Gastroesophageal sphincter (tissue), 4 donors: ENCODE measurements around the gene QKI. TPM values are rescaled to one million over a fixed set of nuclear protein-coding genes. Genes with fewer than 3 reads are reported as not detected.
"Not testable (repeated sequence)": the region's sequence is repeated elsewhere in the genome, so short reads cannot be mapped to it uniquely, and the experiment has no call there.

Source experiments
- ATAC-seq: fragments of 150-250 bp; one replicate; pipeline ENCODE4 v1.9.1; 2016; ENCODE audit warnings: mild to moderate bottlenecking, moderate library complexity
- H3K27ac ChIP-seq, 4 donors: fragments of 200-600 bp; sonication (generic) in 3 of 4; 1 replicate in 3 of 4; 2 replicates in 1 of 4; pipeline ENCODE4 v1.5.1; 2016 to 2019
- H3K27me3 ChIP-seq: fragments of 200-600 bp; sonication (generic); one replicate; pipeline ENCODE4 v1.5.1; 2019
- H3K36me3 ChIP-seq, 2 donors: fragments of 200-600 bp; sonication (generic); one replicate each; pipeline ENCODE4 v1.5.1; 2019; ENCODE audit warnings: control low read depth in 1 of 2
- H3K4me1 ChIP-seq, 3 donors: fragments of 200-600 bp; sonication (generic); 1 replicate in 2 of 3; 2 replicates in 1 of 3; pipeline ENCODE4 v1.5.1; 2016 to 2019; ENCODE audit warnings: control low read depth in 2 of 3
- H3K4me3 ChIP-seq, 2 donors: fragments of 200-600 bp; sonication (generic); one replicate each; pipeline ENCODE4 v1.5.1; 2019; ENCODE audit warnings: mild to moderate bottlenecking in 1 of 2, moderate library complexity in 1 of 2
- H3K9me3 ChIP-seq, 3 donors: fragments of 200-600 bp; sonication (generic); one replicate each; pipeline ENCODE4 v1.5.1; 2017 to 2019; ENCODE audit warnings: control low read depth in 2 of 3
- EP300 ChIP-seq: sonication (generic); formaldehyde crosslinking; IDR thresholded peaks from one replicate; pipeline ENCODE4 v1.6.1; 2017; ENCODE audit warnings: antibody characterized with exemption, mild to moderate bottlenecking
- POLR2A ChIP-seq, 2 donors: fragments of 450-650 bp; IDR thresholded peaks; one replicate each; pipeline ENCODE4 v1.6.1; 2017; ENCODE audit warnings: antibody characterized with exemption in 2 of 2, mild to moderate bottlenecking in 2 of 2, moderate library complexity in 1 of 2
- POLR2AphosphoS5 ChIP-seq: sonication (generic); formaldehyde crosslinking; IDR thresholded peaks from one replicate; pipeline ENCODE4 v1.6.1; 2017; ENCODE audit warnings: antibody characterized with exemption
- WGBS, 2 donors: methylation state at CpG; one replicate each; pipeline ENCODE4 v1.1.5; 2018; ENCODE audit warnings: low coverage in 1 of 2; 5-methylcytosine and 5-hydroxymethylcytosine counted together
- total RNA-seq, 4 donors: library from RNA; depleted of rRNA; stranded (reverse); fragments of >200 nt; gene quantifications; one replicate each; pipeline ENCODE4 v1.1.0, GENCODE V29; 2016
- TF ChIP-seq, protein P1 (sequence below), 4 experiments: fragments of 200-600 bp in 2 of 4; fragments of 450-650 bp in 2 of 4; sonication (generic) in 1 of 4; IDR thresholded peaks; one replicate each; pipeline ENCODE4 v1.5.1; 2017 to 2019; ENCODE audit warnings: antibody characterized with exemption in 4 of 4, mild to moderate bottlenecking in 2 of 4, moderate library complexity in 2 of 4

The QKI gene
- total RNA-seq, 4 donors from 2014 or later: 170 to 249 (median 227) TPM

DNA sequence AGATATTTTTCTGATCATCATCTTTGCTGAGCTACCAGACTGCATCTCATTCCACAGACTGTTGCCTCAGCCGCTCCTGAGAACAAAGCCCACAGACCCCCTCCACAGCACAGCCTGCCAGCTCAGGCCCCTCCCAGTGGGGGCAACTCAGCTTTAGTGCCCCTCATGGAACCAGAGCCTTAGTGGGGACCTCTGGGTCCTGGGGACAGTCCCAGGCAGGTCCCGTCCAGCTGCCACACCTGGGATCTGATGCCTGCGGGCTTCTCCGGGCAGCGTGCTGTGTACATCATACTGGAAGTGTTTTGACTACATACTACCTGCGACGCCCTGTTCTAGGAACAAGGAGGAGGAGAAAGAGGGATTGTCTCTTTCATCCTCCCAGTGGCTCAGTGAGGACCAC lies 38.3 kb upstream of the QKI start:
- no peaks in the 10 kb centered on the region for H3K36me3 ChIP-seq
- TF ChIP-seq POLR2AphosphoS5 (no peak), EP300 (no peak), POLR2A (IDR thresholded peaks at IDR 0.05) (no peak)
- TF ChIP-seq, protein P1, sequence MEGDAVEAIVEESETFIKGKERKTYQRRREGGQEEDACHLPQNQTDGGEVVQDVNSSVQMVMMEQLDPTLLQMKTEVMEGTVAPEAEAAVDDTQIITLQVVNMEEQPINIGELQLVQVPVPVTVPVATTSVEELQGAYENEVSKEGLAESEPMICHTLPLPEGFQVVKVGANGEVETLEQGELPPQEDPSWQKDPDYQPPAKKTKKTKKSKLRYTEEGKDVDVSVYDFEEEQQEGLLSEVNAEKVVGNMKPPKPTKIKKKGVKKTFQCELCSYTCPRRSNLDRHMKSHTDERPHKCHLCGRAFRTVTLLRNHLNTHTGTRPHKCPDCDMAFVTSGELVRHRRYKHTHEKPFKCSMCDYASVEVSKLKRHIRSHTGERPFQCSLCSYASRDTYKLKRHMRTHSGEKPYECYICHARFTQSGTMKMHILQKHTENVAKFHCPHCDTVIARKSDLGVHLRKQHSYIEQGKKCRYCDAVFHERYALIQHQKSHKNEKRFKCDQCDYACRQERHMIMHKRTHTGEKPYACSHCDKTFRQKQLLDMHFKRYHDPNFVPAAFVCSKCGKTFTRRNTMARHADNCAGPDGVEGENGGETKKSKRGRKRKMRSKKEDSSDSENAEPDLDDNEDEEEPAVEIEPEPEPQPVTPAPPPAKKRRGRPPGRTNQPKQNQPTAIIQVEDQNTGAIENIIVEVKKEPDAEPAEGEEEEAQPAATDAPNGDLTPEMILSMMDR (IDR thresholded peaks at IDR 0.05): no peak
- H3K9me3 ChIP-seq: no peaks in the 10 kb centered on the region
- H3K4me1 ChIP-seq: no peaks in the 10 kb centered on the region
- ATAC-seq: no peak
- WGBS, 2 donors: 100% methylated on average over 7 of the region's 7 CpGs; no CpG with 5 or more reads in 1 of the 2 donors
- H3K4me3 ChIP-seq: no peak overlapping the region
- no peak overlapping the region for H3K27ac ChIP-seq
- H3K27me3 ChIP-seq: no peaks in the 10 kb centered on the region

- H3K27me3 ChIP-seq: no peaks in the 10 kb centered on the region
- H3K9me3 ChIP-seq: no peaks in the 10 kb centered on the region
- no peaks in the 10 kb centered on the region for H3K36me3 ChIP-seq
- H3K4me3 ChIP-seq: no peak overlapping the region
- H3K27ac ChIP-seq: no peak overlapping the region
- ATAC-seq: no peak
- H3K4me1 ChIP-seq: no peaks in the 10 kb centered on the region
- TF ChIP-seq POLR2AphosphoS5 (no peak), POLR2A (IDR thresholded peaks at IDR 0.05) (no peak), EP300 (no peak)
- TF ChIP-seq, protein P1 (IDR thresholded peaks at IDR 0.05): no peak
- 83 to 94% methylated on average over 1 to 10 of the region's 10 CpGs for WGBS, 2 donors
Observed at GRCh38 chr6:163377561-163377960, 37.0 kb upstream of the QKI start.

GRCh38 chr6:163380216-163380615 lies 34.3 kb upstream of the QKI start:
- WGBS, 2 donors: 55 to 60% methylated on average over 1 to 7 of the region's 7 CpGs
- ATAC-seq: no peak
- Histone ChIP-seq H3K36me3 (no peaks in the 10 kb centered on the region), H3K27ac (no peak overlapping the region), H3K4me3 (no peak overlapping the region), H3K27me3 (no peaks in the 10 kb centered on the region), H3K9me3 (no peaks in the 10 kb centered on the region), H3K4me1 (no peaks in the 10 kb centered on the region)
- no peak for TF ChIP-seq EP300
- no peak for TF ChIP-seq POLR2A (IDR thresholded peaks at IDR 0.05)

DNA sequence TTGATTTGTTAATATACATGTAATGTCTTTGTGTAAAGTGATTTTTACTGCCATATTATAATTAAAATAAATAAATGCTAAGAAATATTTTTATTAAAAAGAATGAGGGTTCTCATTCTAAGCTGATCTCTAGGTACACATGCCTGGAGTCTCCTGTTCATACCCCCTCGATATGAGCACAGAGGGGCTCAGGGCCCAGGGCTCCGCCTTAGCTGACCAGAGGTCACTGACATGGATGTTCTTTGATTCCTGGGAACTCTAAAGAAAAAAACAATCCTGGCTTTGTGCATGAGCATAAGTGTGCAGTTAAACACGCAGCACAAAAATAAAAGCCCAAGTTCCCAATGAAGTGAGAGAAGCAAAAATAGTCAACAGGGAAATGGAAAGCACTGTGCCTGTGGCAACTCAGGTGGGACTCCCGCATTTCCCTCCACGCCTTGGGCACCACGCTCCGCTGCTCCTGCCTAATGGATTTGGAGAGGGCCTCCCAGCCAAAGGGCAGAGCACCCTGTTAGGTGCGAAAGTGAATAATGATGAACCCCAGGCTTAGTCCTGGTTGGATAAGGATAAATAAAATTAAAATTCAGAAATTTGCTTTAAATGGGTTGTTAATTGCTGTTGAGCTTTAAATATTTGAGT lies 33.3 kb upstream of the QKI start:
- no peak overlapping the region for H3K4me3 ChIP-seq
- TF ChIP-seq EP300 (no peak), POLR2A (IDR thresholded peaks at IDR 0.05) (no peak), POLR2AphosphoS5 (no peak)
- TF ChIP-seq, protein P1 (IDR thresholded peaks at IDR 0.05): no peak
- no peaks in the 10 kb centered on the region for H3K36me3 ChIP-seq
- H3K27ac ChIP-seq: no peak overlapping the region
- no peaks in the 10 kb centered on the region for H3K27me3 ChIP-seq
- ATAC-seq: no peak
- H3K9me3 ChIP-seq: no peaks in the 10 kb centered on the region
- no peaks in the 10 kb centered on the region for H3K4me1 ChIP-seq
- WGBS, 2 donors: 89 to 91% methylated on average over 6 to 8 of the region's 8 CpGs

DNA sequence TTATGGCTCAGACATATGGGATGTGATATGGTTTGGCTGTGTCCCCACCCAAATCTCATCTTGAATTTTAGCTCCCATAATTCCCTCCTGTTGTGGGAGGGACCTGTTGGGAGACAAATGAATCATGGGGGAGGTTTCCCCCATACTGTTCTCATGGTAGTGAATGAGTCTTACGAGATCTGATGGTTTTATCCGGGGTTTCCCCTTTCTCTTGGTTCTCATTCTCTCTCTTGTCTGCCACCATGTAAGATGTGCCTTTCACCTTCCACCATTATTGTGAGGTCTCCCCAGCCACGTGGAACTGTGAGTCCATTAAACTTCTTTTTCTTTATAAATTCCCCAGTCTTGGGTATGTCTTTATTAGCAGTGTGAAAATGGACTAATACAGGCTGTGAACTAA lies 31.1 kb upstream of the QKI start:
- not testable (repeated sequence) for H3K27me3 ChIP-seq, H3K36me3 ChIP-seq, H3K4me3 ChIP-seq, H3K27ac ChIP-seq, H3K4me1 ChIP-seq, H3K9me3 ChIP-seq, ATAC-seq
- 92 to 97% methylated on average over 3 of the region's 3 CpGs for WGBS, 2 donors

GRCh38 chr6:163383912-163384311 lies 30.6 kb upstream of the QKI start:
- Histone ChIP-seq H3K27me3 (no peaks in the 10 kb centered on the region), H3K9me3 (no peaks in the 10 kb centered on the region), H3K27ac (no peak overlapping the region), H3K4me1 (no peaks in the 10 kb centered on the region), H3K4me3 (no peak overlapping the region), H3K36me3 (no peaks in the 10 kb centered on the region)
- 94% methylated on average over 5 of the region's 5 CpGs; no CpG with 5 or more reads in 1 of the 2 donors for WGBS, 2 donors
- no peak for ATAC-seq
- no peak for TF ChIP-seq POLR2A (IDR thresholded peaks at IDR 0.05)
- no peak for TF ChIP-seq EP300
